ENCODE measurements around the gene TRIP10.

DNA sequence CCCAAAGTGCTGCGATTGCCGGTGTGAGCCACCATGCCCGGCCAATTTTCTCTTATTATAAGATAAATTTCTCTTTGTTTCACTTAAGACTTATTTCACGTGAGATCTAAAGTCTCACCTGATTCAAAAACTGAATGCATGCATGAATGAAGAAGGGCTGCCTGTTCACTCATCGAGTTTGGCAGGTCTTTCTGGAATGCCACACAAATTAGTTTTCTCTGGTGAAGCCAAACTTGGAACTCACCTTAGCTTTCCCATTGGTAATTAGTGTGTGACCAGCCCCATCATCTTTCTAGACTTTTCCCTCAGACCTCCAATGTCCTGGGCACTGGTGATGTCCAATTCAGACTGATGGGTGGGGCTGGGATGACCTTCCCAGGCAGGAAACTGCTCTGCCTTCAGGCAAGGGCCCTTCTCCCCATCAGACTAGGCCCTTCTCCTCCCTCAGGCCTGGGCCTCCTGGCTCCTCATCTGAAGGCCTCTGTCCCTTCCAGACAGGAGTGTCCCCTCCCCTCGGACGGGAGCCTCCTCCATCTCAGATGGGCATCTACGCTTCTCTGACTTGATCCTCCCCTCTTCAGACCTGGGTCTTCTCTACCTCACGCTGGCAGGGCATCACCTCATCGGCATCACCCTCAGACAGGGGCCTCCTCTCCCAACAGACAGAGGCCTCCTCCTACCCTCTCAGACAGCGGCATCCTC is 33.4 kb upstream of the TRIP10 start:
- no peak for TF ChIP-seq TOX (CRISPR knock-in tag; IDR thresholded peaks at IDR 0.05; ENCODE audit: borderline replicate concordance)
- TF ChIP-seq, protein P1, sequence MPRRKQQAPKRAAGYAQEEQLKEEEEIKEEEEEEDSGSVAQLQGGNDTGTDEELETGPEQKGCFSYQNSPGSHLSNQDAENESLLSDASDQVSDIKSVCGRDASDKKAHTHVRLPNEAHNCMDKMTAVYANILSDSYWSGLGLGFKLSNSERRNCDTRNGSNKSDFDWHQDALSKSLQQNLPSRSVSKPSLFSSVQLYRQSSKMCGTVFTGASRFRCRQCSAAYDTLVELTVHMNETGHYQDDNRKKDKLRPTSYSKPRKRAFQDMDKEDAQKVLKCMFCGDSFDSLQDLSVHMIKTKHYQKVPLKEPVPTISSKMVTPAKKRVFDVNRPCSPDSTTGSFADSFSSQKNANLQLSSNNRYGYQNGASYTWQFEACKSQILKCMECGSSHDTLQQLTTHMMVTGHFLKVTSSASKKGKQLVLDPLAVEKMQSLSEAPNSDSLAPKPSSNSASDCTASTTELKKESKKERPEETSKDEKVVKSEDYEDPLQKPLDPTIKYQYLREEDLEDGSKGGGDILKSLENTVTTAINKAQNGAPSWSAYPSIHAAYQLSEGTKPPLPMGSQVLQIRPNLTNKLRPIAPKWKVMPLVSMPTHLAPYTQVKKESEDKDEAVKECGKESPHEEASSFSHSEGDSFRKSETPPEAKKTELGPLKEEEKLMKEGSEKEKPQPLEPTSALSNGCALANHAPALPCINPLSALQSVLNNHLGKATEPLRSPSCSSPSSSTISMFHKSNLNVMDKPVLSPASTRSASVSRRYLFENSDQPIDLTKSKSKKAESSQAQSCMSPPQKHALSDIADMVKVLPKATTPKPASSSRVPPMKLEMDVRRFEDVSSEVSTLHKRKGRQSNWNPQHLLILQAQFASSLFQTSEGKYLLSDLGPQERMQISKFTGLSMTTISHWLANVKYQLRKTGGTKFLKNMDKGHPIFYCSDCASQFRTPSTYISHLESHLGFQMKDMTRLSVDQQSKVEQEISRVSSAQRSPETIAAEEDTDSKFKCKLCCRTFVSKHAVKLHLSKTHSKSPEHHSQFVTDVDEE (CRISPR knock-in tag; IDR thresholded peaks at IDR 0.05), result no peak
- TF ChIP-seq ZFP30 (CRISPR knock-in tag; IDR thresholded peaks at IDR 0.05), result no peak
- TF ChIP-seq BACH2 (CRISPR knock-in tag; IDR thresholded peaks at IDR 0.05; ENCODE audit: borderline replicate concordance), result no peak
- TF ChIP-seq PPARA (CRISPR knock-in tag; IDR thresholded peaks at IDR 0.05; ENCODE audit: borderline replicate concordance), result no peak
- TF ChIP-seq, protein P2, sequence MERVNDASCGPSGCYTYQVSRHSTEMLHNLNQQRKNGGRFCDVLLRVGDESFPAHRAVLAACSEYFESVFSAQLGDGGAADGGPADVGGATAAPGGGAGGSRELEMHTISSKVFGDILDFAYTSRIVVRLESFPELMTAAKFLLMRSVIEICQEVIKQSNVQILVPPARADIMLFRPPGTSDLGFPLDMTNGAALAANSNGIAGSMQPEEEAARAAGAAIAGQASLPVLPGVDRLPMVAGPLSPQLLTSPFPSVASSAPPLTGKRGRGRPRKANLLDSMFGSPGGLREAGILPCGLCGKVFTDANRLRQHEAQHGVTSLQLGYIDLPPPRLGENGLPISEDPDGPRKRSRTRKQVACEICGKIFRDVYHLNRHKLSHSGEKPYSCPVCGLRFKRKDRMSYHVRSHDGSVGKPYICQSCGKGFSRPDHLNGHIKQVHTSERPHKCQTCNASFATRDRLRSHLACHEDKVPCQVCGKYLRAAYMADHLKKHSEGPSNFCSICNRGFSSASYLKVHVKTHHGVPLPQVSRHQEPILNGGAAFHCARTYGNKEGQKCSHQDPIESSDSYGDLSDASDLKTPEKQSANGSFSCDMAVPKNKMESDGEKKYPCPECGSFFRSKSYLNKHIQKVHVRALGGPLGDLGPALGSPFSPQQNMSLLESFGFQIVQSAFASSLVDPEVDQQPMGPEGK (CRISPR knock-in tag; IDR thresholded peaks at IDR 0.05; ENCODE audit: borderline replicate concordance), result no peak
- TF ChIP-seq, protein P3, sequence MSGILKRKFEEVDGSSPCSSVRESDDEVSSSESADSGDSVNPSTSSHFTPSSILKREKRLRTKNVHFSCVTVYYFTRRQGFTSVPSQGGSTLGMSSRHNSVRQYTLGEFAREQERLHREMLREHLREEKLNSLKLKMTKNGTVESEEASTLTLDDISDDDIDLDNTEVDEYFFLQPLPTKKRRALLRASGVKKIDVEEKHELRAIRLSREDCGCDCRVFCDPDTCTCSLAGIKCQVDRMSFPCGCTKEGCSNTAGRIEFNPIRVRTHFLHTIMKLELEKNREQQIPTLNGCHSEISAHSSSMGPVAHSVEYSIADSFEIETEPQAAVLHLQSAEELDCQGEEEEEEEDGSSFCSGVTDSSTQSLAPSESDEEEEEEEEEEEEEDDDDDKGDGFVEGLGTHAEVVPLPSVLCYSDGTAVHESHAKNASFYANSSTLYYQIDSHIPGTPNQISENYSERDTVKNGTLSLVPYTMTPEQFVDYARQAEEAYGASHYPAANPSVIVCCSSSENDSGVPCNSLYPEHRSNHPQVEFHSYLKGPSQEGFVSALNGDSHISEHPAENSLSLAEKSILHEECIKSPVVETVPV (CRISPR knock-in tag; IDR thresholded peaks at IDR 0.05), result no peak
- TF ChIP-seq ISL1 (CRISPR knock-in tag; IDR thresholded peaks at IDR 0.05), result no peak
- TF ChIP-seq ARNTL (CRISPR knock-in tag; IDR thresholded peaks at IDR 0.05; ENCODE audit: borderline replicate concordance, low read depth), result no peak
- TF ChIP-seq RARB (CRISPR knock-in tag; IDR thresholded peaks at IDR 0.05), result no peak
